ENCODE data around the gene AGTPBP1.

- TF ChIP-seq CTCF (IDR thresholded peaks at IDR 0.05; ENCODE audit: low read depth, low read length) (no peak), EZH2phosphoT487 (IDR thresholded peaks at IDR 0.05; ENCODE audit: low read depth) (no peak)
Measured at GRCh38 chr9:85658716-85659115, 83.0 kb downstream of the AGTPBP1 start.

All from OCI-LY3 (cell line).